Fibroblast of villous mesenchyme (primary cell): ENCODE results near the gene TIGD3. TPM values are rescaled to one million over a fixed set of nuclear protein-coding genes. Genes with fewer than 3 reads are reported as not detected.

ENCODE experiments used
- DNase-seq: peaks from one replicate; pipeline ENCODE4 v3.0.0-alpha.2; 2010; ENCODE audit warnings: low read depth
- H3K4me3 ChIP-seq: 2 replicates; pipeline ENCODE4 v1.5.1; 2011; ENCODE audit warnings: low read depth, mild to moderate bottlenecking, low read length
- CTCF ChIP-seq: IDR thresholded peaks from 2 replicates; pipeline ENCODE4 v1.5.1; 2012; ENCODE audit warnings: low read depth, mild to moderate bottlenecking, low read length; ENCODE audit not compliant: insufficient read depth
- total RNA-seq: library from RNA; depleted of rRNA; stranded (reverse); fragments of >200 nt; gene quantifications from 2 replicates; pipeline ENCODE4 v1.2.3, GENCODE V29; 2012

The TIGD3 gene
- total RNA-seq, 1 donor, result not detected

- no peak for DNase-seq
- no peak overlapping the region for H3K4me3 ChIP-seq
- TF ChIP-seq CTCF, result no peak
These were observed 23.8 kb downstream of the TIGD3 start for GRCh38 chr11:65378208-65378927.

- TF ChIP-seq CTCF, result no peak
- DNase-seq, result no peak
- H3K4me3 ChIP-seq, result no peak overlapping the region
These were observed 24.5 kb downstream of the TIGD3 start for GRCh38 chr11:65378928-65379638.

GRCh38 chr11:65379698-65380459 is 25.3 kb downstream of the TIGD3 start:
- TF ChIP-seq CTCF, result no peak
- H3K4me3 ChIP-seq, result no peak overlapping the region
- DNase-seq, result no peak

GRCh38 chr11:65380460-65381119 is 26.0 kb downstream of the TIGD3 start:
- no peak for DNase-seq

GRCh38 chr11:65381716-65382032 is 27.1 kb downstream of the TIGD3 start:
- TF ChIP-seq CTCF, result no peak
- no peak for DNase-seq
- peak overlapping the region; percentile 47 for H3K4me3 ChIP-seq

More at GRCh38 chr11:65380460-65381119, 26.0 kb downstream of the TIGD3 start:
- no peak for TF ChIP-seq CTCF
- no peak overlapping the region for H3K4me3 ChIP-seq

- peak; percentile 100 for DNase-seq
- peak; percentile 79 for TF ChIP-seq CTCF
- peak within 1 kb of the TSS; percentile 48 for H3K4me3 ChIP-seq
These were observed 27.7 kb downstream of the TIGD3 start, which contains the start of gene SLC25A45 for GRCh38 chr11:65382033-65382803. TSS of gene SLC25A45 (minus strand) at chr11:65382646. CDS start at chr11:65381951, 695 bp downstream.
